ENCODE results near the gene SLC27A3. TPM values are rescaled to one million over a fixed set of nuclear protein-coding genes. Genes with fewer than 3 reads are reported as not detected.
A peak's percentile ranks its signal among the peaks of the same experiment; 100 is the strongest.

Gene SLC27A3
- total RNA-seq, 1 experiment from 2014 or later, result 38.9 TPM

- DNase-seq (ENCODE audit: low spot score) (no peak), ATAC-seq (peak; percentile 2; the same call in 1 of the 2 replicates)
- Mint-ChIP-seq H3K27ac (0 out of 2 replicates have a peak overlapping the region, but pooled peaks have one; percentile 38), H3K9me3 (no peaks in the 10 kb centered on the region), H3K4me3 (peak overlapping the region; percentile 86), H3K36me3 (peaks cover 13% of the 10 kb centered on the region), H3K27me3 (ENCODE audit: low read depth) (no peaks in the 10 kb centered on the region), H3K4me1 (peaks cover 31% of the 10 kb centered on the region)
- ChIA-PET CTCF (interaction anchor here (1.4 to 2.8 kb wide), 4 partner anchors 9 to 210 kb away, joined by 3 to 26 read pairs (median 6); partner anchors contain the start of genes NPR1, RAB13 and SLC39A1), POLR2A (interaction anchor here (0.6 to 1.6 kb wide), 8 partner anchors 28 to 215 kb away, joined by 3 to 13 read pairs (median 4); partner anchors contain the start of genes CHTOP, INTS3 and RPS27)
- TF ChIP-seq ZNF532 (CRISPR knock-in tag; IDR thresholded peaks at IDR 0.05; ENCODE audit: borderline replicate concordance), result no peak
- TF ChIP-seq HMGXB4 (CRISPR knock-in tag; IDR thresholded peaks at IDR 0.05), result no peak
- no peak for TF ChIP-seq MYBL2 (CRISPR knock-in tag; IDR thresholded peaks at IDR 0.05)
- no peak for TF ChIP-seq MXD4 (CRISPR knock-in tag; IDR thresholded peaks at IDR 0.05; ENCODE audit: borderline replicate concordance)
- TF ChIP-seq IRF1 (CRISPR knock-in tag; IDR thresholded peaks at IDR 0.05), result no peak
- TF ChIP-seq MAX (CRISPR knock-in tag; IDR thresholded peaks at IDR 0.05), result no peak
- no peak for TF ChIP-seq ELF4 (CRISPR knock-in tag; IDR thresholded peaks at IDR 0.05; ENCODE audit: low read depth)
- TF ChIP-seq AR (CRISPR knock-in tag; IDR thresholded peaks at IDR 0.05), result no peak
- TF ChIP-seq ZNF138 (CRISPR knock-in tag; conservative IDR thresholded peaks at IDR 0.05), result no peak
- no peak for TF ChIP-seq IRF2 (CRISPR knock-in tag; IDR thresholded peaks at IDR 0.05; ENCODE audit: borderline replicate concordance, low read depth)
These were observed 1.1 kb downstream of the SLC27A3 start for GRCh38 chr1:153776352-153776751.

- TF ChIP-seq ZNF219 (CRISPR knock-in tag; IDR thresholded peaks at IDR 0.05; ENCODE audit: borderline replicate concordance), result no peak
- no peak for TF ChIP-seq MAX (CRISPR knock-in tag; IDR thresholded peaks at IDR 0.05)
- TF ChIP-seq ETV6 (CRISPR knock-in tag; IDR thresholded peaks at IDR 0.05), result no peak
- no peak for TF ChIP-seq ZNF121 (CRISPR knock-in tag; IDR thresholded peaks at IDR 0.05)
- no peak for TF ChIP-seq ZNF416 (CRISPR knock-in tag; IDR thresholded peaks at IDR 0.05)
- TF ChIP-seq HMGA2 (CRISPR knock-in tag; IDR thresholded peaks at IDR 0.05), result no peak
- CTCF ChIA-PET, result interaction anchor here (1.7 to 2.8 kb wide), 2 partner anchors 97 to 210 kb away, joined by 8 to 26 read pairs; partner anchors contain the start of genes NPR1 and RAB13
- H3K27me3 Mint-ChIP-seq (ENCODE audit: low read depth), result no peaks in the 10 kb centered on the region
These were observed 1.7 kb downstream of the SLC27A3 start for GRCh38 chr1:153776845-153777370.

More at GRCh38 chr1:153776845-153777370, 1.7 kb downstream of the SLC27A3 start:
- Mint-ChIP-seq H3K4me3 (peak overlapping the region; percentile 86), H3K9me3 (no peaks in the 10 kb centered on the region), H3K4me1 (peaks cover 30% of the 10 kb centered on the region), H3K27ac (0 out of 2 replicates have a peak overlapping the region, but pooled peaks have one; percentile 52), H3K36me3 (peaks cover 12% of the 10 kb centered on the region)
- no peak for ATAC-seq
- POLR2A ChIA-PET, result no interaction called here
- no peak for DNase-seq (ENCODE audit: low spot score)
